Dermis blood vessel endothelial cell (primary cell): ENCODE results near the gene ZNF672. TPM values are rescaled to one million over a fixed set of nuclear protein-coding genes. Genes with fewer than 3 reads are reported as not detected.

Experiments used
- DNase-seq: peaks from one replicate; pipeline ENCODE4 v3.0.0; 2010
- total RNA-seq: library from RNA; depleted of rRNA; stranded (reverse); fragments of >200 nt; gene quantifications from 2 replicates; pipeline ENCODE4 v1.2.3, GENCODE V29; 2014

Gene ZNF672
- total RNA-seq, 1 donor from 2014 or later = 28.1 TPM

- DNase-seq = no peak
These were observed 52.8 kb downstream of the ZNF672 start for GRCh38 chr1:248890549-248891498.

GRCh38 chr1:248891758-248892157 is 53.7 kb downstream of the ZNF672 start:
- no peak for DNase-seq

GRCh38 chr1:248892590-248892989 is 54.6 kb downstream of the ZNF672 start:
- no peak for DNase-seq

GRCh38 chr1:248894837-248895236 is 56.8 kb downstream of the ZNF672 start:
- no peak for DNase-seq

GRCh38 chr1:248897412-248898337 is 59.7 kb downstream of the ZNF672 start:
- DNase-seq = no peak

Other genes with a start within 250 kb of the ZNF672 start
- not detected in 2 replicates for gene OR2T10, start 240.5 kb upstream of the ZNF672 start, total RNA-seq
- not detected in 2 replicates for gene OR2T11, start 203.1 kb upstream of the ZNF672 start, total RNA-seq
- gene OR2T35, start 192.9 kb upstream of the ZNF672 start, total RNA-seq = not detected in 2 replicates
- gene OR2T27, start 182.7 kb upstream of the ZNF672 start, total RNA-seq = not detected in 2 replicates
- not detected in 2 replicates for gene OR14I1, start 135.5 kb upstream of the ZNF672 start, total RNA-seq
- 0.17 and 0.23 TPM in 2 replicates for gene LYPD8, start 82.5 kb upstream of the ZNF672 start, total RNA-seq
- gene SH3BP5L, start 12.3 kb upstream of the ZNF672 start, total RNA-seq = 32.7 and 36.7 TPM in 2 replicates
- 7.7 and 16.5 TPM in 2 replicates for gene ZNF692, start 20.9 kb downstream of the ZNF672 start, total RNA-seq
- gene PGBD2, start 68.0 kb downstream of the ZNF672 start, total RNA-seq = 8.9 and 17.0 TPM in 2 replicates